ENCODE results near the gene USP44. TPM values are rescaled to one million over a fixed set of nuclear protein-coding genes. Genes with fewer than 3 reads are reported as not detected.

The USP44 gene
- total and polyA plus RNA-seq, 2 of the 8 experiments (the other 6 are each of a cell fraction or from before 2014, with no cell fraction given): 129 to 197 TPM

DNA sequence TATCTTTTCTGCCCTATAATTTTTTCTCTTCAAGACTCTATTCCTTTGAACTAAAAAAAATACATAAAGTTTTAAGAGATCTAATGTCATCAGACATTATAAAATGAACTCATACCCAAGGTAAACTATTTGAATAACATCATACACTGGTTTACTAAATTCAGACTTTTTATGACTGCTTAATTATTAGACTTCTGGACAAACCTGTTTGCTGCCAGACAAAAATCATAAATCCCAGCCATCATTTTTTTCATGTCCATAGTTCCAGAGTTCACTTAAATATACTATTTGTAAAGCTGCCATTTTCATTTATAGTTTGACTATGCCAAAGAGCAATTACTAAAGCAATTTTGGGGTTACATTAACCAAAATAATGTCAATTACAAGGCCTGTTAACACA lies 34.0 kb downstream of the USP44 start:
- Histone ChIP-seq H3K14ac (ENCODE audit: insufficient read length) (no peak overlapping the region), H2BK12ac (ENCODE audit: low read depth, low read length) (no peak overlapping the region)
- POLR2A ChIA-PET (ENCODE audit: partially characterized antibody): interaction anchor here (2.2 kb wide), 1 partner anchor 43 kb away, joined by 9 read pairs; the partner anchor contains the start of gene METAP2

More for the DNA sequence above, 34.0 kb downstream of the USP44 start:
- Histone ChIP-seq H4K5ac (ENCODE audit: insufficient read length, low read depth, low read length) (no peak overlapping the region), H3K27ac (ENCODE audit: low read depth, low read length) (no peak overlapping the region), H3K23me2 (ENCODE audit: low read depth, low read length) (no peaks in the 10 kb centered on the region), H2AK5ac (ENCODE audit: low read depth, low read length) (no peak overlapping the region), H3K9me3 (ENCODE audit: insufficient read depth in 2 of 2, low read depth in 1 of 2, low read length in 1 of 2) (no peaks in the 10 kb centered on the region), H3K18ac (ENCODE audit: extremely low read depth, low read length) (no peak overlapping the region), H4K8ac (ENCODE audit: extremely low read depth, insufficient read depth, low read length) (no peak overlapping the region), H4K91ac (replicated peaks; ENCODE audit: insufficient read length, low read length) (no peak overlapping the region), H4K20me1 (replicated peaks in 1 of 2; ENCODE audit: control insufficient read depth in 1 of 2, insufficient read depth in 2 of 2, low read length in 2 of 2) (peaks cover 0 to 2% of the 10 kb centered on the region in 2 experiments), H2AFZ (ENCODE audit: low read length) (no peak overlapping the region), H3K4ac (replicated peaks; ENCODE audit: insufficient read length, low read depth, low read length) (no peak overlapping the region), H2BK5ac (ENCODE audit: low read depth, low read length) (no peak overlapping the region), H3K4me2 (ENCODE audit: insufficient read depth in 1 of 2, low read depth in 2 of 2, low read length in 2 of 2) (no peak overlapping the region), H3K27me3 (replicated peaks in 1 of 4; ENCODE audit: control insufficient read depth in 3 of 4, extremely low read depth in 1 of 4, insufficient read depth in 3 of 4, low read length in 3 of 4) (no peaks in the 10 kb centered on the region), H3K79me2 (ENCODE audit: control insufficient read depth in 1 of 2, insufficient read depth in 2 of 2, low read length in 2 of 2) (peaks cover 0 to 9% of the 10 kb centered on the region in 2 experiments; a peak in 1 of 4 replicates), H3K56ac (replicated peaks; ENCODE audit: insufficient read length, low read depth, low read length) (no peak overlapping the region), H3K23ac (ENCODE audit: insufficient read length) (no peak overlapping the region), H3K4me1 (replicated peaks in 1 of 4; ENCODE audit: control insufficient read depth in 3 of 4, insufficient read depth in 4 of 4, low read length in 3 of 4) (no peaks in the 10 kb centered on the region), H2BK15ac (ENCODE audit: low read length) (no peak overlapping the region), H2BK20ac (ENCODE audit: low read length) (no peak overlapping the region), H3K36me3 (ENCODE audit: control insufficient read depth in 2 of 4, insufficient read depth in 4 of 4, low read length in 3 of 4) (peaks cover 22 to 76% (median 55%) of the 10 kb centered on the region in 4 experiments), H2BK120ac (replicated peaks; ENCODE audit: low read depth, low read length) (no peak overlapping the region), H3K79me1 (ENCODE audit: low read depth, low read length) (no peaks in the 10 kb centered on the region), H3K4me3 (ENCODE audit: extremely low read depth in 1 of 4, insufficient read depth in 2 of 4, low read depth in 3 of 4, low read length in 4 of 4) (no peak overlapping the region), H3K9ac (replicated peaks in 1 of 4; ENCODE audit: extremely low read depth in 1 of 4, low read depth in 3 of 4, low read length in 3 of 4) (no peak overlapping the region)
- DNase-seq (ENCODE audit: low read depth in 1 of 2, low spot score in 2 of 2) (no peak), FAIRE-seq (no peak)
- CTCF ChIA-PET (ENCODE audit: partially characterized antibody): interaction anchor here (0.6 to 2.1 kb wide), 2 partner anchors 17 to 1871 kb away, joined by 4 to 7 read pairs; no protein-coding TSS in a partner anchor
- TF ChIP-seq RNF2 (IDR thresholded peaks at IDR 0.05; ENCODE audit: borderline replicate concordance, low read depth, low read length, missing control alignments, poor library complexity, severe bottlenecking): no peak
- no peak for TF ChIP-seq JUN (IDR thresholded peaks at IDR 0.05; ENCODE audit: low read depth, low read length)
- TF ChIP-seq POLR2A (IDR thresholded peaks at IDR 0.05; ENCODE audit: control extremely low read depth in 1 of 2, low read depth in 2 of 2, low read length in 2 of 2): no peak
- TF ChIP-seq POU5F1 (IDR thresholded peaks at IDR 0.05; ENCODE audit: low read depth, low read length): no peak
- TF ChIP-seq SAP30 (IDR thresholded peaks at IDR 0.05; ENCODE audit: insufficient read depth, insufficient replicate concordance, low read length): no peak
- TF ChIP-seq ASH2L (IDR thresholded peaks at IDR 0.05; ENCODE audit: low read length): no peak
- no peak for TF ChIP-seq PHF8 (conservative IDR thresholded peaks at IDR 0.05; ENCODE audit: low read depth, low read length)
- TF ChIP-seq, protein P1, sequence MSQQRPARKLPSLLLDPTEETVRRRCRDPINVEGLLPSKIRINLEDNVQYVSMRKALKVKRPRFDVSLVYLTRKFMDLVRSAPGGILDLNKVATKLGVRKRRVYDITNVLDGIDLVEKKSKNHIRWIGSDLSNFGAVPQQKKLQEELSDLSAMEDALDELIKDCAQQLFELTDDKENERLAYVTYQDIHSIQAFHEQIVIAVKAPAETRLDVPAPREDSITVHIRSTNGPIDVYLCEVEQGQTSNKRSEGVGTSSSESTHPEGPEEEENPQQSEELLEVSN (IDR thresholded peaks at IDR 0.05): no peak
- TF ChIP-seq EZH2 (IDR thresholded peaks at IDR 0.05; ENCODE audit: low read depth, low read length, severe bottlenecking): no peak
- no peak for TF ChIP-seq SUZ12 (IDR thresholded peaks at IDR 0.05; ENCODE audit: low read length)
